Activated gamma-delta T cell treated with anti-CD3 and anti-CD28 coated beads, Interleukin-2, amount 50 U/mL, for 16 hours (primary cell): ENCODE data around the gene PAM16.

Source experiments
- DNase-seq: peaks from one replicate; pipeline ENCODE4 v3.0.0-alpha.2; 2020; ENCODE audit warnings: low read depth

Gene PAM16

GRCh38 chr16:4319454-4320421 lies 31.4 kb downstream of the PAM16 start:
- peak; percentile 43 for DNase-seq

DNA sequence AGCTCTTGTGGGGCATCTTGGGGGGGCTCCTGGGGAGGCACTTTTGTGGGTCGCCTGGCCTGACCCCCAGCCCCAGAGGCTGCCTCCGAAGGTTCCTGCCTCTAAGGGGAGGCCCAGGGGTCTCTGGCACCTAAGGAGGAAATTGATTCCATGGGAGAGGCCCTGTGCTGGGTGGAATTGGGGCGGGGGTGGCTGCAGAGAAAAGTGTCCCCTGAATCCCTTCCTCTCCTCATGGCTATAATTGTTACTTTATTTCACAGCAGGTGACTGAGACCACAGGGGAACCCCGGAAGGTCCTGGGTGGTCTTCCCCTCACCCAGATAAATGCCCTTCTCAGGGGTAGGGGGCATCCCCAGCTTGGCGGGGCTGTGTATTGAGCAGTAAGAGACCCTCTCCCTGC lies 32.2 kb downstream of the PAM16 start:
- DNase-seq, result no peak

- DNase-seq, result no peak
These were observed 32.6 kb downstream of the PAM16 start for GRCh38 chr16:4318451-4318910.

DNA sequence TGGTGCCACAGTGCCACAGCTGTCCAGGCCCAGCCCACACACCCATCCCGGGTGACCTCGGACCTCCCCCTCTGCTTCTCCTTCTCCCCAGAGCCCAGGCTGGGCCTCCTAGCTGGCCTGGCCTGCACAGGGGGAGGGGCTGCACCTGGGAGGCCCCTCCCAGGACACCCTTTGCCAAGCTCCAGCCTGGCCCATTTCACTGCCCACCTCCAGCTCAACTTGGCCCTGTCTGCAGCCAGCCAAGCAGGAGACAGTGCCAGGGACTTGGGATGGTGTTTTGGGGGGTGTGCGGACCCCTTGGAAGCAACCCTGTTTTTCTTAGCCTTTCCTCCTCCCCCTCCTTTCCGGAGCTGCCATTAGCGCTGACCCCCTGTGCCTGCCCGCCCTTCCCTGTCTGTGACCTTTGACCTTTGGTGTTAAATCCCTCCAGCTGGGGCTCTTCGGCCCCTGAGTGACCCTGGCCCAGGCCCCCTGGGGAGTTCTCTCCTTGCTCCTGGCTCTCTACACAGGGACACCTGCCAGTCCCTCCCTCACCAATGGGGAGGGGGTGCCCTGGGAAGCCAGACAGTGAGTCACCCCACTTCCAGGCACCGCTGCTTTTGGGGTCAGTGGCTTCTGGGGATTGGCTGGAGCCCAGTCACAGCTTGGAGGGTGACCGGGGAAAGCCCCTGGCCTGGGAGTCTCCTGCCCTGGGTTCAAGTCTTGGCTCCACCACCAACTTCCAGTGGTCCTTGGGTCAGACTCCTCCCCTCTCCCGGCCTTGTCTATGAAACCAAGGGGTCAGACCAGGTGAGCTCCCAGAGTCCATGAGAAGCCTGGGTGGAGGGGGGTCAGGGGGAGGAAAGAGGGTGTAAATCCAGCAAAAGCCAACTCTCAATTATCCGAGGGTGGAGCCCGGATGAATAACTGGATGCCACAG lies 33.3 kb downstream of the PAM16 start:
- no peak for DNase-seq

GRCh38 chr16:4316864-4317531 lies 34.1 kb downstream of the PAM16 start:
- DNase-seq, result no peak

DNA sequence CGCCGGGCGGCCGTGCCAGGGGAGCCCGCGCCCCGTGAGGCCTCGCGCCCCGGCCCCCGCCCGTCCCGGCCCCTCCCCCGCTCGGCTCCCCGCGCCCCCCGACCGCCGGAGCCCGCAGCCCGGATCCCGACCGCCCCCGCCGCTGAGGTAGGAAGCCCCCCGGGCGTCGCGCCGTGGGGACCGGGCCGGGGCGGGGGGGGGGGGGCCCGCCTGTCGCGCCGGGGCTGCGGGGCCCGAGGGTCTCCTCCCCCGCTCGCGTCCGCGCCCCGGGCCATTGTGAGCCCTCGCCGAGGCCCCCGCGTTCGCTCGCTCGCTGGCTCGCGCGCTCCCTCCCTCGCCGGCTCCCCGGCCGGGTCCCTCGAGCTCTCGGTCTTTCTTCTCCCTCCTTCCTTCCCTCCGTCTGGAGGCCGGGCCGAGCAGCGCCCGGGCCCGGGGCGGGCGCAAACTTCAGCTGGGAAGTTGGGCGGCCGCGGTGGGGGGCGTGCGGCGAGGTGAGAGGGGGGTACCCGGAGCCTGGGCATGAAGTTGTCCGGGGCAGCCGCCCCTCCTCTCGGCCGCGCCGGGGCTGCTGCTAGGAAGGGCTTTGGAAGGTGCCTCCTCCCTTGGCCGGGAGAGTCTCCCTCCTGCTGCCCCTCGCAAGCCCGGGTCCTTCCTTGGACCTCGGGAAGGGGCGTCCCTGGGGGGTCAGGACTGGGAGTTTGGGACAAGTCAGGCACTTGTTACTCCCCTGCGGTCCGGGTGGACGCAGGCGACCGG lies 34.8 kb downstream of the PAM16 start:
- no peak for DNase-seq

GRCh38 chr16:4315186-4316107 lies 35.7 kb downstream of the PAM16 start, which contains the start of gene GLIS2:
Gene GLIS2, plus strand, starts transcription at chr16:4316067. Its CDS starts 16,214 bp downstream, at chr16:4332281.
- no peak for DNase-seq

DNA sequence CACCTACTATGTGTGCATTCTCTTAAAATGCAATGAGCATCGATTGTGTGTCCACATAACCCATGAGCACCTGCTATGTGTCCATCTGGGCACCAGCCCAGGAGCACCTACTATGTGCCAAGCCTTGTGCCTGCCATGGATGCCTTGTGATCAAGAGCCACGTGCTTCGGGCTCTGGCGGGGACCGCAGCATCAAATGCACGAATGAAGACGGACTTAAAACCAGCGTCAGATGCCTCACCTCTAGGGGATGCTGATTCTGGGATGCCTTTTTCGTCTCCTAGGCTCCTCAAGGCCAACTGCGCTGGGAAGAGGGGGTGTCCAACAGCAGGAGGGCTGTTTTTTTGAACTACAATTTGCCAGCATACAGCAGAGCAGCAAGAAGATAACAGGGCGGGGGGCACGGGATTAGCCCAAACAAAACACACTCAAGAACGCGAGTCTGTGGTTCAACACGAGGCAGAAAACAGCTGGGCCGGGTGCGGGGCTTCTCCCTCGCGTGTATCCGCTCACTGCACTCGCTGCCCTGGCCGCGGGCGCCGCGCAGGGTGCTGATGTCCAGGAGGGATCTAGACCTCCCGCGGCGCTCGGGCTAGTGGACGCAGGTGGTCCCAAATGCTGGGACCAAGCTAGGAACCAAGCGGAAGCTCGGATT lies 36.5 kb downstream of the PAM16 start:
- no peak for DNase-seq

- no peak for DNase-seq
These were observed 37.3 kb downstream of the PAM16 start for GRCh38 chr16:4313563-4314531.

DNA sequence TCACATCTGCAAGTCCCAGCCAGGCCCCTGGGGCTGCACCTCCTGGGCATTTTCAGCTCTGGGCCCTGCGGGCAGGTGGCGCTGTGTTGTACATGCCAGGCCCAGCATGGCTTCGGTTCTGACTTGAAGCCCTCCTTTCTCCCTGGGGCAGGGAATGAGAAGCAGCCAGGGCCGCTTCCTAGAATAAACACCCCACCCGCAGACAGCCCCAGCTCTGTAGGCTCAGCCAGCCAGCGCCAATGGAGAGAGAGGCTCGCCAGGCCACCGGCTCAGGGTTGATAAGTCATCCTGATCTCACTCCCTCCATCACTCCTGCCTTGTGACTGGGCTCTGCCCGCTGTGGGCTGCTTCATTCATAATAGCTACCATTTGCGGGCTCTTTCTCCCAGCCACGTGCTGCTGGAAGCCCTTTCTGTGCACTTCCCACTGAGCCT lies 41.3 kb downstream of the PAM16 start:
- DNase-seq, result peak; percentile 41

GRCh38 chr16:4309102-4309832 lies 41.9 kb downstream of the PAM16 start:
- DNase-seq, result no peak

DNA sequence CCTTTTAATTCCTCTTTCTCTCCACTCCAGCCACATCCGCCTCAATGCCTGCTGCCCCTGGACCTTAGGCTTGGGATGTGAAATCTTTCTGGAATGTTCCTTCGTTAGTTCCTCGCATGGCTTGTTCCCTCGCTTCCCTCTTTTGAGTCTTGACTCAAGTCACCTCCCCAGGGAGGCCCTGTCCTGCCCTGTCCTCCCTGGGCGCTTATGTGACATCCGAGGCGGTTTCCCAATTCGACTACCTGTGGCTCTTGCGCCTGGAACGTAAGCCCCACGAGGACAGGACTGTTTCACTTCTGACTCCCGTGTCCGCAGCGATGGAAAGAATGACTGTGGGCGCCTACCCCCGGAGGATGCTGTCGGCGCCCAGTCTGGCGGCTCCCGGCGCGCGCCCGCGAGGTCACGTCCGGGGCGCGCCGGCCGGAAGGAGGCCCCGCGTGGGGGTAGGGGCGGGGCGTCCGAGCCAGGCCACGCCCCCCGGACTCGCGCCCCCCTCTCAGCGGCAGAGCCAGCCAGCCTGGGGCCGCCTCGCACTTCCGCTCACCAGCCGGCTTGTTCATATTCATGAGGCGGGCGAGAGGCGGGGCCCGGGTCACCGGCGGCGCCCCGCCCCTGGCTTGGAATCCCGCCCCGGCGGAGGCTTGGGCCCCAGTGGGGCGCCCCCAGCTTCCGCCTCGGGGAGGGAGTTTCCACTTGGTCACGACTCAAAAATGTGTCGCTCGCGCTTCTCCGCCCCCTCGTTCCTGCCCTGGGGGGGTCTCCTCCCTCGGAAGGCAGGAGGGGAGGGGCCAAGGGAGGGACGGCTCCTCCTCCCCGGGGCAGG lies 43.7 kb downstream of the PAM16 start:
- peak; percentile 95 for DNase-seq

- peak; percentile 49 for DNase-seq
These were observed 44.5 kb downstream of the PAM16 start for GRCh38 chr16:4306470-4307214.

DNA sequence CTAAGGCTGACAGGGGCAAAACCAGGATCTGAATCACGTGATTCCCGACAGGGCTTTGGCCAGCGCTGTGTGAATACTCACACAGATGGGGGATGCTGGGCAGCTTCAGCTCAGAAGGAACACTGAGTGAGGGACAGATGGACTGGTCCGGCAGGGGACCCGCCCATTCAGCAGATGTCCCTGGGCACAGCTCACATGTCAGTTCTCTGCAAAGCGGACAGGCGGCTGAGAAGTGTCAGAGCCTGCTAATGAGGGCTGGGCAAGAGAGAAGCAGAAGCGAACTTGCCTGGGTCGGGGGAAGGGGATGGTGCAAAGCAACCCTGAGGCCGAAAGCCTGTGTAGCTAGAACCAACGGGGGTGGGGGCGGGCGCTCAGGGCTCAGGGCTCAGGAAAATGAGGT lies 47.1 kb downstream of the PAM16 start:
- DNase-seq, result no peak

GRCh38 chr16:4301968-4302367 lies 49.2 kb downstream of the PAM16 start:
- DNase-seq, result no peak

DNA sequence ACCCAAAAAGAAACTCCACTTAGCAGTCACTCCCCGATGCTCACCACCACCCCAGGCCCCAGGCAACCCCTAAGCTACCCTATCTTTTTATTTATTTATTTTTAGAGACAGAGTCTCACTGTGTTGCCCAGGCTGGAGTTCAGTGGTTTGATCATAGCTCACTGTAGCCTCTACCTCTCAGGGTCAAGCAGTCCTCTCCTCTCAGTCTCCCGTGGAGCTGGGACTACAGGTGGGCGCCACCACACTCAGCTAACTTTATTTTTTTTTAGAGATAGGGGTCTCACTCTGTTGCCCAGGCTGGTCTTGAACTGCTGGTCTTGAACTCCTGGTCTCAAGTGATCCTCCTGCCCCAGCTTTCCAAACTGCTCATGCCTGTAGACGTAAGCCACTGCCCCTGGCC lies 49.9 kb downstream of the PAM16 start:
- DNase-seq, result no peak
